H1 (cell line): Measurements from ENCODE around the gene ADAMTS3.

Source experiments
- ATF3 ChIP-seq: IDR thresholded peaks from 2 replicates; pipeline ENCODE4 v1.6.1; 2011; ENCODE audit warnings: low read depth, mild to moderate bottlenecking, low read length; ENCODE audit not compliant: insufficient read depth
- BCL11A ChIP-seq, 2 experiments: IDR thresholded peaks; one replicate each; pipeline ENCODE4 v1.6.1; 2011; ENCODE audit warnings: low read depth in 2 of 2, low read length in 2 of 2, mild to moderate bottlenecking in 2 of 2
- BRCA1 ChIP-seq: IDR thresholded peaks from 2 replicates; pipeline ENCODE4 v1.6.1; 2012; ENCODE audit warnings: low read depth, low read length, improper control_type of control experiment
- CEBPB ChIP-seq: IDR thresholded peaks from 2 replicates; pipeline ENCODE4 v1.6.1; 2012; ENCODE audit warnings: low read depth, low read length
- CTCF ChIP-seq, 3 experiments: IDR thresholded peaks; 1 replicate in 2 of 3; 2 replicates in 1 of 3; pipeline versions ENCODE4 v1.5.1 to v1.6.1; 2011; ENCODE audit warnings: low read length in 3 of 3, mild to moderate bottlenecking in 3 of 3, inconsistent platforms in 2 of 3, low read depth in 1 of 3, moderate library complexity in 1 of 3; ENCODE audit not compliant: insufficient read depth in 1 of 3; ENCODE audit errors: control extremely low read depth in 1 of 3
- EGR1 ChIP-seq: IDR thresholded peaks from 2 replicates; pipeline ENCODE4 v1.6.1; 2011; ENCODE audit warnings: low read depth, low read length, borderline replicate concordance
- EZH2 ChIP-seq: fragments of 200-600 bp; sonication (generic); IDR thresholded peaks from 2 replicates; pipeline ENCODE4 v1.7.1; 2012; ENCODE audit warnings: low read depth, mild to moderate bottlenecking, moderate library complexity, low read length, inconsistent platforms; ENCODE audit not compliant: severe bottlenecking
- GABPA ChIP-seq: IDR thresholded peaks from 2 replicates; pipeline ENCODE4 v1.6.1; 2011; ENCODE audit warnings: mild to moderate bottlenecking, low read length, moderate library complexity, borderline replicate concordance; ENCODE audit not compliant: insufficient read depth
- KDM1A ChIP-seq: fragments of 200-600, 300-600 bp; sonication (generic); IDR thresholded peaks from 2 replicates; pipeline ENCODE4 v1.7.1; 2016; ENCODE audit warnings: mild to moderate bottlenecking, low read length, borderline replicate concordance
- MAFK ChIP-seq: IDR thresholded peaks from 2 replicates; pipeline ENCODE4 v1.6.1; 2012; ENCODE audit warnings: low read depth, mild to moderate bottlenecking, improper control_type of control experiment, low read length
- POLR2A ChIP-seq, 2 experiments: IDR thresholded peaks; 1 replicate in 1 of 2; 2 replicates in 1 of 2; pipeline ENCODE4 v1.6.1; 2011; ENCODE audit warnings: low read depth in 2 of 2, low read length in 2 of 2, mild to moderate bottlenecking in 2 of 2; ENCODE audit errors: control extremely low read depth in 1 of 2
- POLR2AphosphoS5 ChIP-seq: IDR thresholded peaks from 2 replicates; pipeline ENCODE4 v1.6.1; 2011; ENCODE audit warnings: low read depth, low read length
- SP1 ChIP-seq: IDR thresholded peaks from 2 replicates; pipeline ENCODE4 v1.6.1; 2011; ENCODE audit warnings: low read depth, low read length
- SRF ChIP-seq: IDR thresholded peaks from 2 replicates; pipeline ENCODE4 v1.6.1; 2011; ENCODE audit warnings: mild to moderate bottlenecking, low read depth, low read length, moderate library complexity

GRCh38 chr4:72463724-72464123, 105.3 kb downstream of the ADAMTS3 start:
- no peak for TF ChIP-seq POLR2AphosphoS5
- no peak for TF ChIP-seq BRCA1
- no peak for TF ChIP-seq SP1
- no peak for TF ChIP-seq CTCF (IDR thresholded peaks at IDR 0.05; ENCODE audit: control extremely low read depth in 1 of 3, insufficient read depth in 1 of 3, low read depth in 1 of 3, low read length in 3 of 3)
- TF ChIP-seq POLR2A (IDR thresholded peaks at IDR 0.05; ENCODE audit: control extremely low read depth in 1 of 2, low read depth in 2 of 2, low read length in 2 of 2): no peak
- no peak for TF ChIP-seq KDM1A
- TF ChIP-seq BCL11A (IDR thresholded peaks at IDR 0.05; ENCODE audit: low read depth in 2 of 2, low read length in 2 of 2): no peak
- no peak for TF ChIP-seq ATF3
- TF ChIP-seq SRF: no peak
- no peak for TF ChIP-seq MAFK
- no peak for TF ChIP-seq EZH2
- no peak for TF ChIP-seq GABPA
- no peak for TF ChIP-seq EGR1
- TF ChIP-seq CEBPB: no peak
